Breast epithelium (tissue), 4 donors: Measurements from ENCODE around the gene DDX39B. TPM values are rescaled to one million over a fixed set of nuclear protein-coding genes. Genes with fewer than 3 reads are reported as not detected.
A peak's percentile ranks its signal among the peaks of the same experiment; 100 is the strongest.

Experiments
- DNase-seq, 2 donors: peaks; one replicate each; pipeline ENCODE4 v3.0.0-alpha.2; 2019; ENCODE audit warnings: low spot score in 2 of 2
- H3K27ac ChIP-seq, 2 donors: fragments of 200-600 bp; sonication (generic) in 1 of 2; one replicate each; pipeline ENCODE4 v1.5.1; 2016 to 2019; ENCODE audit warnings: mild to moderate bottlenecking in 1 of 2
- H3K27me3 ChIP-seq, 2 donors: fragments of 200-600 bp; sonication (generic) in 1 of 2; one replicate each; pipeline versions ENCODE4 v1.5.1 to v1.6.0; 2017 to 2019; ENCODE audit warnings: control low read depth in 1 of 2, mild to moderate bottlenecking in 1 of 2
- H3K36me3 ChIP-seq: fragments of 200-600 bp; one replicate; pipeline ENCODE4 v1.5.1; 2019
- H3K4me1 ChIP-seq, 2 donors: fragments of 200-600 bp; sonication (generic); one replicate each; pipeline ENCODE4 v1.5.1; 2016 to 2019; ENCODE audit warnings: control low read depth in 1 of 2
- H3K4me3 ChIP-seq, 3 donors: fragments of 200-600 bp; sonication (generic); 1 replicate in 2 of 3; 2 replicates in 1 of 3; pipeline ENCODE4 v1.5.1; 2016 to 2019; ENCODE audit warnings: mild to moderate bottlenecking in 3 of 3, moderate library complexity in 2 of 3
- H3K9me3 ChIP-seq, 2 donors: fragments of 200-600 bp; sonication (generic) in 1 of 2; one replicate each; pipeline ENCODE4 v1.5.1; 2016 to 2019; ENCODE audit warnings: control low read depth in 1 of 2
- CTCF ChIP-seq, 3 donors: fragments of 450-650 bp; IDR thresholded peaks; one replicate each; pipeline ENCODE4 v1.5.1; 2016 to 2017; ENCODE audit warnings: antibody characterized with exemption in 3 of 3, mild to moderate bottlenecking in 3 of 3, moderate library complexity in 3 of 3
- POLR2A ChIP-seq: fragments of 450-650 bp; IDR thresholded peaks from one replicate; pipeline ENCODE4 v1.6.1; 2016; ENCODE audit warnings: antibody characterized with exemption, mild to moderate bottlenecking, moderate library complexity
- POLR2AphosphoS5 ChIP-seq, 3 donors: sonication (generic); formaldehyde crosslinking; IDR thresholded peaks; one replicate each; pipeline ENCODE4 v1.6.1; 2017; ENCODE audit warnings: antibody characterized with exemption in 3 of 3
- intact Hi-C: fragments of 100-400 bp; cut with DNase I; formaldehyde crosslinking; loops from one replicate; pipeline ENCODE4 v1.15.1; 2023; ENCODE audit warnings: low total_unique reads
- total RNA-seq, 3 donors: library from RNA; depleted of rRNA; stranded (reverse); fragments of >200 nt; gene quantifications; one replicate each; pipeline ENCODE4 v1.1.0, GENCODE V29; 2016

The DDX39B gene
- total RNA-seq, 3 donors from 2014 or later: 315 to 336 (median 334) TPM

GRCh38 chr6:31575952-31576685 lies 34.3 kb upstream of the DDX39B start:
- no peak for DNase-seq
- H3K9me3 ChIP-seq: no peaks in the 10 kb centered on the region
- H3K4me3 ChIP-seq: peak overlapping the region; percentile 17 to 59 (median 38)
- no peaks in the 10 kb centered on the region for H3K27me3 ChIP-seq
- H3K27ac ChIP-seq: no peak overlapping the region
- H3K36me3 ChIP-seq: no peaks in the 10 kb centered on the region
- no peaks in the 10 kb centered on the region for H3K4me1 ChIP-seq
- TF ChIP-seq POLR2AphosphoS5 (IDR thresholded peaks at IDR 0.05) (no peak), CTCF (IDR thresholded peaks at IDR 0.05) (no peak), POLR2A (no peak)
- intact Hi-C loops: no loop called here

GRCh38 chr6:31575335-31575901 lies 33.6 kb upstream of the DDX39B start, which contains the start of gene TNF:
TSS of gene TNF (plus strand) at chr6:31575565. CDS start at chr6:31575742, 177 bp downstream.
- H3K4me3 ChIP-seq: peak within 1 kb of the TSS; percentile 17 to 59 (median 38)
- peak in 1 of 2 donors; percentile 53 for DNase-seq
- intact Hi-C loops: no loop called here
- H3K9me3 ChIP-seq: no peaks in the 10 kb centered on the region
- no peaks in the 10 kb centered on the region for H3K4me1 ChIP-seq
- peak within 1 kb of the TSS in 1 of 2 donors; percentile 33 for H3K27ac ChIP-seq
- no peak for TF ChIP-seq CTCF (IDR thresholded peaks at IDR 0.05)
- TF ChIP-seq POLR2AphosphoS5 (IDR thresholded peaks at IDR 0.05): no peak
- TF ChIP-seq POLR2A: no peak
- no peaks in the 10 kb centered on the region for H3K27me3 ChIP-seq
- H3K36me3 ChIP-seq: no peaks in the 10 kb centered on the region

GRCh38 chr6:31574106-31575061 lies 32.6 kb upstream of the DDX39B start:
- Histone ChIP-seq H3K36me3 (no peaks in the 10 kb centered on the region), H3K4me1 (no peaks in the 10 kb centered on the region), H3K4me3 (no peak overlapping the region), H3K27me3 (peaks cover 0 to 4% of the 10 kb centered on the region in 2 donors), H3K9me3 (no peaks in the 10 kb centered on the region), H3K27ac (peak overlapping the region in 1 of 2 donors; percentile 11)
- intact Hi-C loops: no loop called here
- no peak for DNase-seq
- no peak for TF ChIP-seq POLR2A
- TF ChIP-seq CTCF (IDR thresholded peaks at IDR 0.05): no peak
- TF ChIP-seq POLR2AphosphoS5 (IDR thresholded peaks at IDR 0.05): no peak

GRCh38 chr6:31573239-31574105 lies 31.7 kb upstream of the DDX39B start:
- Histone ChIP-seq H3K4me3 (no peak overlapping the region), H3K36me3 (no peaks in the 10 kb centered on the region), H3K27me3 (peaks cover 0 to 4% of the 10 kb centered on the region in 2 donors), H3K27ac (no peak overlapping the region), H3K9me3 (no peaks in the 10 kb centered on the region), H3K4me1 (no peaks in the 10 kb centered on the region)
- TF ChIP-seq POLR2A (no peak), POLR2AphosphoS5 (IDR thresholded peaks at IDR 0.05) (no peak), CTCF (IDR thresholded peaks at IDR 0.05) (no peak)
- intact Hi-C loops: no loop called here
- DNase-seq: no peak
